ENCODE measurements around the gene KLHL29. TPM values are rescaled to one million over a fixed set of nuclear protein-coding genes. Genes with fewer than 3 reads are reported as not detected.
A peak's percentile ranks its signal among the peaks of the same experiment; 100 is the strongest.

Gene KLHL29
- total and polyA plus RNA-seq, 2 of the 13 experiments (the other 11 are each of a cell fraction or from before 2014, with no cell fraction given) = 0.01 TPM; not detected in 1

- TF ChIP-seq ATF4 (CRISPR knock-in tag; IDR thresholded peaks at IDR 0.05) = no peak
- no peak for TF ChIP-seq LRRFIP1 (CRISPR knock-in tag; conservative IDR thresholded peaks at IDR 0.05)
- TF ChIP-seq ZFP91 (CRISPR knock-in tag; IDR thresholded peaks at IDR 0.05; ENCODE audit: borderline replicate concordance) = peak; percentile 53; the same call in 1 of the 2 replicates
- TF ChIP-seq ZFX (CRISPR knock-in tag; IDR thresholded peaks at IDR 0.05; ENCODE audit: low read depth) = peak; percentile 90
- peak; percentile 65 for TF ChIP-seq CREB1 (IDR thresholded peaks at IDR 0.05)
- TF ChIP-seq CREB1 (CRISPR knock-in tag; IDR thresholded peaks at IDR 0.05) = no peak
- TF ChIP-seq POLR2G (IDR thresholded peaks at IDR 0.05; ENCODE audit: low read depth, low read length) = peak; percentile 54; the same call in 1 of the 2 replicates
- peak; percentile 97 for TF ChIP-seq MEIS2 (CRISPR knock-in tag; IDR thresholded peaks at IDR 0.05)
- TF ChIP-seq ZNF256 (CRISPR knock-in tag; conservative IDR thresholded peaks at IDR 0.05) = peak; percentile 64; the same call in 1 of the 2 replicates
- TF ChIP-seq HMG20B (CRISPR knock-in tag; conservative IDR thresholded peaks at IDR 0.05) = 0 out of 2 replicates have a peak, but pooled peaks have one; percentile 12
- no peak for TF ChIP-seq ZNF552 (CRISPR knock-in tag; IDR thresholded peaks at IDR 0.05; ENCODE audit: borderline replicate concordance)
- no peak for TF ChIP-seq KLF6 (CRISPR knock-in tag; IDR thresholded peaks at IDR 0.05)
- TF ChIP-seq HDAC2 (CRISPR knock-in tag; IDR thresholded peaks at IDR 0.05) = peak; percentile 61; the same call in 1 of the 2 replicates
- TF ChIP-seq JUND (CRISPR knock-in tag; IDR thresholded peaks at IDR 0.05) = no peak
- no peak for TF ChIP-seq RBM22 (optimal IDR thresholded peaks at IDR 0.05; ENCODE audit: low read length)
- no peak for TF ChIP-seq RARG (CRISPR knock-in tag; IDR thresholded peaks at IDR 0.05; ENCODE audit: low read depth)
- TF ChIP-seq ZKSCAN1 (IDR thresholded peaks at IDR 0.05; ENCODE audit: low read length) = no peak
- TF ChIP-seq ZFP36 (IDR thresholded peaks at IDR 0.05; ENCODE audit: borderline replicate concordance, low read depth, low read length, partially characterized antibody) = no peak
- TF ChIP-seq ZNF44 (CRISPR knock-in tag; IDR thresholded peaks at IDR 0.05) = peak; percentile 72; the same call in 1 of the 2 replicates
- TF ChIP-seq NR2C2 (CRISPR knock-in tag; IDR thresholded peaks at IDR 0.05; ENCODE audit: borderline replicate concordance) = peak; percentile 24; the same call in 1 of the 2 replicates
- TF ChIP-seq ZNF207 (IDR thresholded peaks at IDR 0.05; ENCODE audit: borderline replicate concordance) = no peak
- TF ChIP-seq ZNF441 (CRISPR knock-in tag; IDR thresholded peaks at IDR 0.05; ENCODE audit: borderline replicate concordance) = peak; percentile 100
- no peak for TF ChIP-seq TFAP4 (IDR thresholded peaks at IDR 0.05; ENCODE audit: borderline replicate concordance, low read depth)
These were observed 273.5 kb downstream of the KLHL29 start (continued) for GRCh38 chr2:23658466-23658942.

All from HepG2 (cell line).